Upper lobe of left lung (tissue), 4 donors: Measurements from ENCODE around the gene TMEM181.

Experiments
- CTCF ChIP-seq, 6 experiments: fragments of 450-650 bp in 4 of 6; fragments of 200-600 bp in 2 of 6; sonication (generic) in 2 of 6; IDR thresholded peaks; one replicate each; pipeline ENCODE4 v1.5.1; 2016 to 2019; ENCODE audit warnings: antibody characterized with exemption in 6 of 6
- POLR2A ChIP-seq, 4 donors: fragments of 450-650 bp; IDR thresholded peaks; one replicate each; pipeline ENCODE4 v1.5.1; 2016 to 2017; ENCODE audit warnings: antibody characterized with exemption in 4 of 4, mild to moderate bottlenecking in 2 of 4

- TF ChIP-seq CTCF (IDR thresholded peaks at IDR 0.05) (no peak), POLR2A (IDR thresholded peaks at IDR 0.05) (no peak)
These were observed 108.8 kb downstream of the TMEM181 start for GRCh38 chr6:158668707-158669103.
